Measurements from ENCODE around the gene CIITA.
"Not testable (repeated sequence)": the region's sequence is repeated elsewhere in the genome, so short reads cannot be mapped to it uniquely, and the experiment has no call there.

CIITA gene

DNA sequence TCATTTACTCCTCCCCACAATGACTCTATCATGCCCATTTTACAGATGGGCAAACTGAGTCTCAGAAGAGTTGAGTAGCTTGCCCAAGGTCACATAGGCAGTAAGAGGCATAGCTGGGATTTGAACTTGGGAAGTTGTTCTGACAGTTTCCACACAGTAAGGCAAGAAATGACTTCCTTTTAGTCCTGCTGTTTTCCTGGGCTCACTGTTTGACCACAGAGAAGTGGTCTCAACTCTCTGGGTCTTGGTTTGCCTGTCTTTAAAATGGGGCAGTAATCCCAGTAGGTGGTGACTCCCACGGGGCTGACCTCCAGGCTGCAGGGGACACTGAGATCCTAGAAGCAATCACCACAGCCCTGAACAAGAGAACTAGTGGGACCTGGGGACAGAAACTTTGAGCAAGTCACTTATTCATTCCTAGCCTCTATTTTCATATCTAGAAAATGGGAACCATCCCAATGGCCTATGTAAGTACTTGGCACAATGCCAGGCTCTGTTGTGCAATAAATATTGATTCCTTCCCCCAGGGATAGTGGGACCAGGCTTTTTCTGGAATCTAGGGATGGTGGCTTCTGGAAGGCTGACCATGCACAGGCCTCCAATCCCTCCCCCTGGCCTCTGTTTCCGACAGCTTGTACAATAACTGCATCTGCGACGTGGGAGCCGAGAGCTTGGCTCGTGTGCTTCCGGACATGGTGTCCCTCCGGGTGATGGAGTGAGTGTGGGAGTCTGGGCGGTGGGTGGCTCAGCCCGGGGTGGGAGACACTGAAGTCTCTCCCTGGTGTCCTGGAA is 44.7 kb downstream of the CIITA start:
- no peak for DNase-seq (ENCODE audit: low read depth)

DNA sequence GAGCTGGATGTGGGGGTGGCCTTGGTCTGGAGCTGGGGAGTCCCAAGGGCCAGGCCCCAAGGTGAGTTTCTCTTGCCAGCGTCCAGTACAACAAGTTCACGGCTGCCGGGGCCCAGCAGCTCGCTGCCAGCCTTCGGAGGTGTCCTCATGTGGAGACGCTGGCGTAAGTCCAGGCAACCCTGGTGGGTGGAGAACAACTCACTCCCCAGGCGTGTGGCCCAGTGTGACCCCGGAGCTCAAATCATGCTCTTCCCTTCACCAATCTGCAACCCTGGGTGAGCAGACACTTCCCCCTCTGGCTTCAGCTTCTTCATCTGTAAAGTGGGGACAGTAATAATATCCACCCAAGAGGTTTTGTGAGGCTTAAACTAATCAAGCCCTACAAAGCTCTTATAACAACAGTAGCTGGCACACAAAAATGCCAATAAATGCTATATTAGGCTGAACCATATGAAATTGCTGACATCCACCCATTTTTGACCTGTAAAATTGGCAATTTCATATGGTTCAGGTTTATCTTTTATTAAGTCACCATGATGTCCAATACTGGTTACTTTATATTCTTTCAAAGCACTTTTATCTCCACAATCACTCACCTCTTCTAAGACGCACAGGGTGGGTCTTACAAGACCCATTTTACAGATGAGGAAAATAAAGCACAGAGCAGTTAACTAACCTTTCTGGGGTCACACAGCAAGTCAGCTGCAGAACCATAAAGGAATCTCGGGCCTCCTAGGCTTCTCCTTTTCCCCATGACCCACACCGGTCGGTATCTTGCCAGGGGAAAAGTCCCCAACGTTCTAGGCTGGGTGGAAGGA is 45.5 kb downstream of the CIITA start:
- DNase-seq (ENCODE audit: low read depth) = no peak

DNA sequence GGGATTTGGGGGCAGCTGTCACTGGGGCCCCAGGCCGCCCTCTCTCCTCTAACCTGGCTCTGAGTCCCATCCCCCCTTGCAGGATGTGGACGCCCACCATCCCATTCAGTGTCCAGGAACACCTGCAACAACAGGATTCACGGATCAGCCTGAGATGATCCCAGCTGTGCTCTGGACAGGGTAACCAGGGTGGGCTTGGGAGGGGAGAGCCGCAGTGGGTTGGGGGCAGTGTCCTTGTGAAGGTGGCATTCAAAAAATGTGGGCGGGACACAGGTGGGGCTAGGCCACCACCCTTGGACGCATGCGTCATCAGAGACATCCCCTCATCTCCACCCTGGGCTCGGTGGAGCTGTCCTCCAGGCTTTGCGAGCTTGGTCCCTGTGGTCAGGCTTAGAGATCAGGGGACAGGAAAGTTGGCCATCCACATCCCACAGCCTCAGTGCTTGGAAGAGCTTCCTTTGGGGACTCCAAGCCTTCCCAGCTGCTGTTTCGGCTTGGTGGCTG is 46.2 kb downstream of the CIITA start:
- DNase-seq (ENCODE audit: low read depth) = no peak

DNA sequence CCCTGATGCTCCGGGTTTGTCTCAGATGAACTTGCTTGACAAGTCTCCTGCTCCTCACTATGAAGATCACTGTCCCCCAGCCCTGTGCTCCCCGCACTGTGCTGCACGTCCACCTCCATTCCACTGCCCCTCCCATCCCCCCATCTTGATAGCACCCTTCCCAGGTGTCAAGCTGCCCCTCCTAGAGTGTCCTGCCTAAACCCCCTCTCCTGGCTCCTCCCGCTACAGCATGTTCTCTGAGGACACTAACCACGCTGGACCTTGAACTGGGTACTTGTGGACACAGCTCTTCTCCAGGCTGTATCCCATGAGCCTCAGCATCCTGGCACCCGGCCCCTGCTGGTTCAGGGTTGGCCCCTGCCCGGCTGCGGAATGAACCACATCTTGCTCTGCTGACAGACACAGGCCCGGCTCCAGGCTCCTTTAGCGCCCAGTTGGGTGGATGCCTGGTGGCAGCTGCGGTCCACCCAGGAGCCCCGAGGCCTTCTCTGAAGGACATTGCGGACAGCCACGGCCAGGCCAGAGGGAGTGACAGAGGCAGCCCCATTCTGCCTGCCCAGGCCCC is 46.7 kb downstream of the CIITA start:
- no peak for DNase-seq (ENCODE audit: low read depth)

DNA sequence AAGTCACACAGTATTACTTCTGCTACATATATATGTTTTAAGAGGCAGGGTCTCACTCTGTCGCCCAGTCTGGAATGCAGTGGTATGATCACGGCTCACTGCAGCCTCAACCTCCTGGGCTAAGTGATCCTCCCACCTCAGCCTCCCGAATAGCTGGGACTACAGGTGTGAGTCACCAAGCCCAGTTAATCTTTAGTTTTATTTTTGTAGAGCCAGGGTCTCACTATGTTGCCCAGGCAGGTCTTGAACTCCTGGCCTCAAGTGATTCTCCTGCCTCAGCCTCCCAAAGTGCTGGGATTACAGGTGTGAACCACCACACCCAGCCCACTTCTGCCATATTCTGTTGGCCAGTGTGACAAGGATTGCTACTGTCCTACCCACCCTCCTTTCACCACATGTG is 48.3 kb downstream of the CIITA start:
- DNase-seq (ENCODE audit: low read depth) = not testable (repeated sequence)

DNA sequence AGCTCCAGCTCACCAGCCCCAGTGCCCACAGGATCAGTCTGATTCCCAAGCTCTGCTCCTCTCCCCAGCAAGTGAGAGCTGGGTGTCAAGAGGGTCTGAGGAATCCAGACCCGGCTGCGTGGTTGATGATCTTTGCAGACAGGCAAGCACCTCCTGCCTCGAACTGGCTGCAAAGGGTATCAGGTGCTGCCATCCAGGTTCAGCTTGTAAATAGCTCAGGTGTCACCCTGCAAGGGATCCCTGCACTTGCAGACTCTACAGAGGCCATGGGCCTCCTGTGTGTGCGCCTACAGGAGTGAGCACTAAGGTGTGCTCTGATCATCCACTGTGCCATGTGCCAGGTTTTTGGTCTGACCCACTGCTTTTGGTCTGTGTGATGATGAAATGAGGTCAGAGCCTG is 49.1 kb downstream of the CIITA start:
- DNase-seq (ENCODE audit: low read depth) = no peak

DNA sequence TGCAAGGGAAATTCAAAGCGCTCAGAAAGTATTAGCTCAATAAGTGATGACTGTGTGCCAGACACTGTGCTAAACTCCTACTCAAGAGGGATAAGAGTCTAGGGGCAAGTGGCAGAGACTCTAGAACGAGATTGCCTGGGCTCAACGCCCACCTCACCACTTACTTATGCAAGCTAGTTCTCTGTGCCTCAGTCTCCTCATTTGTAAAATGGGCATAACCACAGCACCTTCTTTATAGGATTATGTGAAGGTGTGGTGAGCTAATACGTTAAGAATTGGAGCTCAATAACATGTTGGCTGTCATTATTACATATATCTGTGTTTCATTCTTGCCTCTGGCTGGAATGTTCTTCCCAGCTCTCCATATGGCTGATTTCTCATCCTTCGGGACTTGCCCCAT is 49.9 kb downstream of the CIITA start:
- no peak for DNase-seq (ENCODE audit: low read depth)

DNA sequence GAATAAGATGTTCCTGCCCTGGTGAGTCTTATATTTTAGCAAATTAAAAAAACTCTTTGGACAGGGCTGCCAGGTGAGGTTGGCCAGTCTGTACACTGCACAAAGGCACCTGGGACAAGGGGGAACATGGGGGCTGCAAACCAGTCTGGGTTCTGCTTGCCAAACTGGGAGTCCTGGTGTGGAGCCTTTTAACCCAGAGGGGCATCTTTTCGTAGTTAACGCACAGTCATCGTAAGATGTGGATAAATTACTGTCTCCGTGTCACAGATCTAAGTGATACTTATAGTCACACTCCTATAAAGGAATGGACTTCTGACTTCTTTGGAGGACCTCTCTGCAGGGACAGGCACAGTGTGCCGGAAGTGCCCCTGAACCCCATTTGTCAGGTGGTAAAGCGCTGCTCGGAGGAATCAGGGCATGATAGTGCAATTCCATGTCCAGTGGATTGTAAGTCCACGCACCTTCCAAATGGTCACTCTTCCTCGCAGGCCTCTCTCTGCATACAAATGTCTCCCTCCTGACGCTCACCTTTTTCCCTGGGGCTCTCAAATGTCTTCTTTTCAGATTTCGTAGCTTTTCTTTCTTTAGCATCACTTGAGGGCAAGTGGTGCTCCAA is 50.6 kb downstream of the CIITA start:
- DNase-seq (ENCODE audit: low read depth) = no peak

DNA sequence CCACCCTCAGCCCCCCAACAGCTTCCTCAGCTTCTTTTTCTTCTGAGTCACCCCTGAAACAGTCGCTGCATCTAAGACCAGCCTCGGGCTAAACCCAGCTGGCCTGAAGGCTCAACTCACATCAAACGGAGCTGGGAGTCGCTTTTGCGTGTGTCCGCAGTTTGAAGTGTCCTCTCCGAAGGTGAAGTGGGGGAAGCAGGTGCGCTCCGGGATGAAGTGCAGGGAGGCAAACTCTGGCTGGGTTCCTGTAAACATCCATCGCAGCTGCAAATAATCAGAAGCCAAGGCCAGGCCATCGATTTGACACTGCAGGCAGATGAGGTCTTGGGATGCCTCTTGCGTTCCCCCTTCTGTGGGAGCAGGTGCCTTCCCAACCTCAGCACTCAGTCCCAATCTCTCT is 52.1 kb downstream of the CIITA start:
- DNase-seq (ENCODE audit: low read depth) = not testable (repeated sequence)

DNA sequence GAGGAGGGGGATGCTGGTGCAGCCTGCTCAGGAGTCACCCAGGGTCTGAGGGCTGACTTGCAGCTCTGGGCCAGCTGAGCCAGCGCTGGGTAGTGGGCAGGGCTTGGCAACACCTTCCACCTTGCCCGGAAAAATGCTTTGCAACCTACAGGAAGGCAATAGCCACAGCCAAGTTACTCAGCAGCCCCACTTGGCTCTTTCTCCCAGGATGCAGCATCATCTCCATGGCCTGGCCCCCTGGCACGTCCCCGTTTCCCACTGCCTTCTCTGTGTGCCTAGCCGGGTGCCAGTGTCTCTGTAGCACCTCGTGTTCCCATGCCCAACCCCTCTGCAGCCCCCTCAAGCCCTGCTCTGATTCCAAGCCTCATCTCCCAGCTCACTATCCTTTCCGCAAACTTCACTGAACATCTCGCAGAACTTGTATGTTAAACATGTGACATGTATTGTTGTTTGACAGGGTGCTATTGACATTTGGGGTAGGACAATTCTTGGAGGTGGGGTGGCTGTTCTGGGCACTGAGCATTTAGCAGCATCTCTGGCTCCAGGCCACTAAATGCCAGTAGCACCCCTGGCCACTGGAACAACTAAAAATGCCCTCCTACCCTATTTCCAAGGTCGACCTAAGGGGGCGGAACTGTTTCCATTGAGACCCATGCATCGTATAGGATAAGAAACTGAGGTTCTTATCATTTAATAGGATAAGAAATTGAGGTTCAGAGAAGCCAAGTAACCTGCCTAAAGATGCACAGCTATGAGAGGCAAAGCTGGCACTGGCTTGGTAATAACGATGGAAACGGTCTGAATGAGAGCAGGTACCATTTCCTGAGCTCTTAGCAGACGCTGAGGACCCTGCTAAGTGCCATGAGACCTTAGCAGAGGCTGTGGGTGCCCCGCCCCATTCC is 53.1 kb downstream of the CIITA start:
- DNase-seq (ENCODE audit: low read depth) = no peak

DNA sequence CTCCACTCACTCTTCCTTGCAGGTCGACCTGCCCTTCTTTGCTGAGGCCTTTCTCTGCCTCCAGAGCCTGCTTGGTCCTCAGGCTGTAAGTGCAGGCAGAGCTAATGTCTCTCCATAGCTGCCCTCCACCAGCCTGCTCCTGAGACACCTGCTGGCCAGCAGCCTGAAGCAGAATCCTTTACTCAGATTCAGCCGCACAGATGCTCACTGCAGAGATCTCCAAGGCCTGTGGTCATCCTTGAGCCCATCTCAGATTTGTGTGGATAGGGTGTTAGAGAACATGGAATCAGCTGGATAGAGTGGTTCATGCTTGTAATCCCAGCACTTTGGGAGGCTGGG is 53.7 kb downstream of the CIITA start:
- no peak for DNase-seq (ENCODE audit: low read depth)

DNA sequence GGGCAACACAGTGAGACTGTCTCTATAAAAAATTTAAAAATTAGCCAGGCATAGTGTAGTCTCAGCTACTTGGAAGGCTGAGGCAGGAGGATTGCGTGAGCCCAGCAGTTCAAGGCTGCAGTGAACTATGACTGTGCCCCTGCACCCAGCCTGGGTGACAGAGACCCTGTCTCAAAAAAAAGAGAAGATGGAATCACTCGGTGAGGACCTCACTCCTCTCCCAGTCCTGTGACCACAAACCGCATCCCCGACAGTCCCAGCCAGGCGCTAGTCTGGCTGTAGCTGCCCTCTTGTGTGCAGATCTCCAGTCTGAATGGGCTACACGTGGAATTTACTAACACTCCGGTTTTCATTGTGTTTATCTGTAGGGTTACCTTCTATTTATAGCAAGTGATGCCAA is 54.1 kb downstream of the CIITA start:
- DNase-seq (ENCODE audit: low read depth) = no peak

DNA sequence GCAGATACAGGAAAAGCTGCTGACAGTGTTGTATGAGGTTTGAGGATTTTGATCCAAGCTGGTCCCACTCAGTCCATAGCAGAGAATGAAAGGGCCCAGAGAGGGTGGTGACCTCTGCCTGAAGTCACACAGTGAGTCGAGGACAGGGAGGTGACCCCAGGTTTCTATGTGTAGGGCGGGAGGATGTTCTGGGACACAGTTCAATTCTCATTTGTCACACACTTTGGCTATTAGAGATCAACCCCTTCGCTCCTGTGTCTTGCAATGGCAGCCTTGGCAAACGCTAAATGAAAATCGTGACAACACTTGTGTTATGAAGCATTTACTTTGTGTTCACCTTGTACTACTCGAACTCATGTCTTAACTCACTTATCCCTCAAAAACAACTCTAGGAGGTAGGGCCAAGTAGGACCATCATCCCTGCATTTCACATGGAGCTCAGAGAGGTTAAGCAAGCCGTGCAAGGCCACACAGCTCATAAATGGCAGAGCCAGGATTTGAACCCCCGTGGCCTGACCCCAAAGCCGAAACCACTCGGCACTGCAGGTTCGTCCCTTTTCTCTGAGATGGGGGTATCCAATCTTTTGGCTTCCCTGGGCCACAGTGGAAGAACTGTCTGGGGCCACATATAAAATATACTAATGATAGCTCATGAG is 55.1 kb downstream of the CIITA start:
- DNase-seq (ENCODE audit: low read depth) = no peak

DNA sequence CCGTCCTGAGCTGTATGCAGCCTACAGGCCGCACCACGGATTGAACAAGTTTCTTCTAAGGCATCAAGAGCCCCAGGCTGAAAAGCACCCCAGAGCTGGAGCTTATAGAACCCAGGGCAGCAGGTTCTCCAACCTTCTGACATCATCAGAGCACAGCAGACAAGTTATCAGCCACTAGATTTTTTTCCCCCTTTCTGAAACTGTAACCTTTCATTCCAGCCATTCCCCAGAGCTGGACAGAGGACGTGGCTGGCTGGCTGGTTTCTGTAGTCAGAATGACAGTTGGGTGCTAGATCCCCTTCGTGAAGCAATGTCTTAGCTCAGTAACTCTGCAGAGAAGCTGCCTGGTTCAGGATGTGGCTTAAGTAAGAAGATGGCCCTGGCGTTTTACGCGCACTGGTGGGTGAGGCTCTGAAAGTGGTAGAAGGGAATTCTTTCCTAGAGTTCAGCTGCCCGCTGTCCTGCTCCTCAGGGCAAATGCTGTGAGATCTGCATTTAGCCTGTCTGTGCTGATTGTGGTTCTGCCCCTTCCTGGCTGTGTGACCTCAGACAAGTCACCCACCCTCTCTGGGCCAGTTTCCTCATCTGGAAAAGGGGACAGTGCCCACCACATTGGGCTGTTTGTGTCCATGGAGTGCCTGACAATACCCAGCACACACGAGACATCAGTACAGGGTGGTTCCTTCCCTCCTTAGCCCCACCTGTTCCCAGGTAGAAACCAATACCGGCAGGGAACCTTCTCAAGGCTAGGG is 56.1 kb downstream of the CIITA start:
- DNase-seq (ENCODE audit: low read depth) = no peak

DNA sequence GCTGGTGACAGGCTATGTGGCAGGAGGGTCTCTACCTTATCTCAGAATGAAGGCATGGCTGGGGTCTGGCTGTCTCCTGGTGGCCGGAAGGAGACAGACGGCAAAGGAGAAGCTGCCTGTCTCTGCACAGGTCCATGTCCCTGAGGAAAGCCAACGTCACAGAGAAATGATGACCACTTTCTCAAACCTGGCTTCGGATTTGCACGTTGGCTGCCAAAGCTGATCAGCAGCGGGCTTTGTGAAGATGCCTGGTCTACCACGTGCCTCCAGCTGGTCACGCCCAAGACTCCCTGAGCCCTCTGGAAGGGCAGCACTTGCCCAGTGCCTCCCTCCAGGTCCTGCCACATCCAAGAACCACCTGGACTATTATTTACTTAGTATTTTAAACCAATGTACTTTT is 56.9 kb downstream of the CIITA start:
- DNase-seq (ENCODE audit: low read depth) = no peak

DNA sequence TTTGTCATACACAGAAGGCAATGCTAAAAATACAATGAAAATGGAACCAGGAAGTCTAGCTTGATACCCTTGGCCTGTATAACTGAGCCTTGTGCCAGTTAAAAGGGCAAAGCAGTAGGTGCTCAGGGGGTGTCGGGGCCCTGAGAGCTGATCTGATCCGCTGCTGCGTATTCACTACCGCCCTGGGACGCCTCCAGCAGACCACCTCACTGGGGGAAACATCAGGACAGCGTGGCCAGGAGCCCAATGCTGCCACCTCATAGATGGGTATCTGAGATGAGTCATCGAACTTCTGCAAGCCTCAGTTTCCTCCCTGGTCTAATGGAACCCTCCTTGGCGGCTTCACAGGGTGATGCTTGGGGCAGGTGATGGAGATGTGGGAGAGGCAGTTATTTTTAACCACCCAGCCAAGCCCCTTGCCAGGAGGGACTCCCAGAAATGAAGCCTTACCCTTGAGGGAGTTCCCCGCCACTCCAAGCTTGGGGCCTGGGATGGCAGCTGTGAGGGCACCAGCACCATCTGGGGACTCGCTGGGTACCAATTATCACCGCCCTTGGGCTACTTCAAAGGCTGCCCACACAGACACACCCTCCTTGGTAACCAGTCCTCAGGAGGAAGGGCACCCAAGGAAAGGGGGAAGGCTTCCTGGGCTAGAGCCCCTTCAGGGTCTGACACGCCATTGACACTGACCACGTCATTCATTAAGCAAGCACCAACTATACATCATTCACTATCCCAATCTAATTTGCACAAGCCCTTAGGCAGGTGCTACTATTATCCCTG is 57.5 kb downstream of the CIITA start:
- no peak for DNase-seq (ENCODE audit: low read depth)

DNA sequence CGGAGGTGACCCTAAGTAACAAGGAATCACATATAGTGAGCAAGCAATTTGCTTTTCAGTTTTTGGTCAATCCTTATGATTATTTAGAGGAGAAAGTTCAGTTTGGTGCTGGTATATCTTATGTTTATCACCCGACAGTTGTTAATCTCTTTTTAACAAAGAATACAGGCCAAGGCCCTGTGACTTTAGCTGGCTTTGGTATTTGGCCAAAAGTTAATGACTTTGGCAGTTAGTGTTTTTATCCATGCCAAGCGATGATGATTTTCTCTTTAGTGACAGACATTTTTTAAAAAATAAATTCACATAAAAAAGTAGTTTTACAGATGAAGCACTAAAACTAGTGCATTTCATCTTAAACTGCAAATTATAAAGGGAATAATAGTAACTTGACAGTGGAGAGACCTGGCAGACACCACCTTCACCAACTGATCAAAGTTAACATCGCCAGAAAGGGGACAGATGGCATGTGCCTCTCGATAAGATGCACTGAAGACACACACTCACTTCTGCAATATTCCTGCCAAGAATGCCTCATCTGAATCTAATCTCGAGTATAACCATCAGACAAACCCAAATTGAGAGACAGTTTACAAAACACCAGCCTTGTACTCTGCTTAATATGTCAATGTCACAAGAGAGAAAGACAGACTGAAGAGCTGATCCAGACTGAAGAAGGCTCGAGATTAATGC is 58.4 kb downstream of the CIITA start:
- DNase-seq (ENCODE audit: low read depth) = no peak

DNA sequence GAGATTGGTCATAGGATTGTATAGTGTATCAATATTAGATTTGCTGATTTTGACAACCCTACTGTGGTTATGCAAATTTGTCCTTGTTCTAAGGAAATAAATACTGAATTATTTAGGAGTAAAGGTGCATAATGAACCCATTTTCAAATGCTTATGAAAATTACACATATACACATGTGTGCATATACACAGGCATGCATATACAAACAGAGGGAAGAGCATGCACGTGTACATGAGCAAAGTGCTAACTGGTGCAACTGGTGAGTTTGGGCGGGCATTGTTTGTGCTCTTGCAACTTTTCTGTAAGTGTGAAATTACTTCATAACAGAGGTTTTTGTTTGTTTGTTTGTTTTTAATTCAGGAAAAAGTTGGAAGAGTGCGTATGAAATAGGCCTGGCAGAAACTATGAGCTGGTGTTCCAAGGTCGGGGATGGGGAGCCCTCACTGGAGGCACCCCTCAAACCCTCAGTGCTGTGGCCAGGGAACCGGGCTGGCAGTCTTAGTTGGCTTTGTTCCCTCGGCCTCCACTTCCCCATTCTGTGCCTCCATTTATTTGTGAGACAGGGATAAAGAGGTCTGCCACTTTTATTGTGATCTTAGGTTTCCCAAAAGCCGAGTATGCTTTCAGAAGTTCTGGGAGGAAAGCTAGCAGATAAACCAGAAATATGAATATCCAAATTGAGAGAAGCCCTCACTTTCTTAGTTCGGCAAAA is 59.4 kb downstream of the CIITA start:
- DNase-seq (ENCODE audit: low read depth) = no peak

Measured in activated T-cell treated with anti-CD3 and anti-CD28 coated beads for 1 hour (primary cell).